Measurements from ENCODE around the gene SYNGR3. TPM values are rescaled to one million over a fixed set of nuclear protein-coding genes. Genes with fewer than 3 reads are reported as not detected.
A peak's percentile ranks its signal among the peaks of the same experiment; 100 is the strongest.

SYNGR3 gene
- total and polyA plus RNA-seq, 5 donors: 0.57 to 1.4 (median 0.75) TPM

DNA sequence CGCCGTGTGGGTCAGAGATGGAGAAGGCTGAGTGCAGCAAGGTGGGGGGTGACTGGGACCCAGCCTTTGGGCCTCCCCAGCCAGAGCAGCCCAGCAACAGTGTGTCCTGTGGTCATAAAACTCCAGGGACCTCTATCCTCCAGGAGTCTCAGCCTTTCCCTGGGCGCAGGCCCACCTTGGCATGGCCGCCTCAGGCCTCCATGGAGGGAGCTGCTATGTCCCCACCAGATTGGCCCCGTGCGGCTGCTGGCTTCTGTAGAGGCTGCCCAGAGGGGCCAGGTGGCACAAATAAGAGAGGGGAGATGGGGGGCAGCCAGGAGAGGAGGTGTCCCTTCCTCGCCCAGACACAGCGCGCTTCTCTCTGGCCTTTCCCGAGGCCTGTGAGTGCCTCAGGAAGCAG lies 2.6 kb upstream of the SYNGR3 start:
- H3K4me3 ChIP-seq (ENCODE audit: low read length): no peak overlapping the region
- H3K4me1 ChIP-seq (ENCODE audit: control insufficient read depth, insufficient read depth, low read length): peaks cover 6% of the 10 kb centered on the region
- H3K27me3 ChIP-seq (ENCODE audit: control insufficient read depth, insufficient read depth): no peaks in the 10 kb centered on the region
- no peaks in the 10 kb centered on the region for H3K9me3 ChIP-seq (ENCODE audit: control insufficient read depth, low read length)
- DNase-seq (no peak), ATAC-seq (no peak)
- no peak overlapping the region for H3K27ac ChIP-seq (ENCODE audit: low read length)
- WGBS: 88% methylated on average over 10 of the region's 10 CpGs
- intact Hi-C loops (cut with DNase I): no loop called here

- Histone ChIP-seq H3K4me1 (ENCODE audit: control insufficient read depth, insufficient read depth, low read length) (peaks cover 4% of the 10 kb centered on the region), H3K4me3 (ENCODE audit: low read length) (peak overlapping the region; percentile 32), H3K27me3 (ENCODE audit: control insufficient read depth, insufficient read depth) (no peaks in the 10 kb centered on the region), H3K9me3 (ENCODE audit: control insufficient read depth, low read length) (no peaks in the 10 kb centered on the region), H3K27ac (ENCODE audit: low read length) (no peak overlapping the region)
- intact Hi-C loops (cut with DNase I): no loop called here
- DNase-seq (no peak), ATAC-seq (no peak)
- WGBS: under 1% methylated on average over 24 of the region's 25 CpGs
These were observed 256 bp downstream of the SYNGR3 start for GRCh38 chr16:1990101-1990350.

DNA sequence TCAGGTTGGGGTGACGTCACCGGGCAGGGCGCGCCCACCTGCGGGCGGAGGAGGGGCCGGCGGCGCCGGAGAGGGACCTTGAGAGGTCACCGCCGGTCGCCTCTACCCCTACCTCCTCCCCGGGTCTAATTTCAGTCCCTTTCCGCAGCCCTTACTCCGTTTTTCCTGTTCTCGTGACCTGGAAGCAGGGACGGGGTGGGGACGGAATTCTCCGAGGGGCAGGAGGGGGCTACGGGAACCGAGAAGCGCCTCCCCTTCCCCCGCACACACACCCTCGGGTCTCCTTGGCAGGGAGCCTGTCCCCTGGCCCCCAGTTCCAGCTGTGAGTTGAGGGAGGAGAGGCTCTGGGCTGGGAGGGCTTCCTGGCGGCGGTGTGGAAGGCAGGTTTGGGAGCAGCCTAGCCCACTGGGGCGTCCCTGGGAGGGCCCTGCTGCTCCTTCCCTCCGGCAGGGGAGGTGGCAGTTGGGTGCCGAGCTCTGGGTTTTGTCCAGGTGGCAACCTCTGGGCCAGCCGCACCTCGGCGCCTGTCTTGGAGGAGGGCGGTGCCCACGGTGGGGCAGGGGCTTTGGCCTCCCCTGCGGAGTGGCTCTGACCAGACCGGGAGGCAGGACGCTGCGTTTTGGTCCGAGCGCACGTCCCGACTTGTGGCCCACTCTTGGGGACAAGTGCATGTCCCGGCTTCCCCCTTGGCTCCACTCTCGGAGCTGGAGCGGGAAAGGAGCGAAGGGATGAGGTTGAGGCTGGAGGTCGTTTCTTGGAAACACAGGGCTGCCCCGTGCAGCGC lies 773 bp downstream of the SYNGR3 start:
- peak overlapping the region; percentile 32 for H3K4me3 ChIP-seq (ENCODE audit: low read length)
- no peaks in the 10 kb centered on the region for H3K27me3 ChIP-seq (ENCODE audit: control insufficient read depth, insufficient read depth)
- H3K27ac ChIP-seq (ENCODE audit: low read length): no peak overlapping the region
- peaks cover 1% of the 10 kb centered on the region for H3K4me1 ChIP-seq (ENCODE audit: control insufficient read depth, insufficient read depth, low read length)
- intact Hi-C loops (cut with DNase I): no loop called here
- 2% methylated on average over 50 of the region's 50 CpGs for WGBS
- ATAC-seq (no peak), DNase-seq (no peak)
- H3K9me3 ChIP-seq (ENCODE audit: control insufficient read depth, low read length): no peaks in the 10 kb centered on the region

DNA sequence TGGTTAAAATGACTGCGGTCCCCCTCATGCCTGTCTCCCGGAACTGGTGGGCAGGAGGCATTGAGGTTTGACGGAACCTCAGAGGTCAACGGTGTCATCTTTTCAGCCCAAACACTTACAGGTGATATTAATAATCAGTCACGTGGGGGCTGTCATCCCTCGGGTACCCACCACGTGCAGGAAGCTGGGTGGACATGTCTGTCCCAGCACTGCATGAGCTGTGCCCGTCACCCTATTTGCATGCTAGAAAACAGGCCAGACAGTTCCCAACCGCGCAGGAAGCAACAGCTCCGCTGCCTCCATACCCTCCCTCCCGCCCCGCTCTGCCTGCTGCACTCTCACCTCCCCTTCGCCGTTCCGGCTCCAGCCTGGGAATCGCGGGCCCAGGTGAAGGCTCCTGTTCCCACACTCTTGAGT lies 1.4 kb downstream of the SYNGR3 start:
- H3K27me3 ChIP-seq (ENCODE audit: control insufficient read depth, insufficient read depth): no peaks in the 10 kb centered on the region
- intact Hi-C loops (cut with DNase I): no loop called here
- no peak overlapping the region for H3K4me3 ChIP-seq (ENCODE audit: low read length)
- ATAC-seq (peak in 1 of 2 donors; percentile 1), DNase-seq (peak in 1 of 3 donors; percentile 64)
- H3K4me1 ChIP-seq (ENCODE audit: control insufficient read depth, insufficient read depth, low read length): peaks cover 1% of the 10 kb centered on the region
- 3% methylated on average over 18 of the region's 18 CpGs for WGBS
- H3K9me3 ChIP-seq (ENCODE audit: control insufficient read depth, low read length): no peaks in the 10 kb centered on the region
- no peak overlapping the region for H3K27ac ChIP-seq (ENCODE audit: low read length)

- Histone ChIP-seq H3K27ac (ENCODE audit: low read length) (no peak overlapping the region), H3K9me3 (ENCODE audit: control insufficient read depth, low read length) (no peaks in the 10 kb centered on the region), H3K4me1 (ENCODE audit: control insufficient read depth, insufficient read depth, low read length) (peaks cover 1% of the 10 kb centered on the region), H3K27me3 (ENCODE audit: control insufficient read depth, insufficient read depth) (no peaks in the 10 kb centered on the region), H3K4me3 (ENCODE audit: low read length) (peak overlapping the region; percentile 15)
- ATAC-seq (peak in 1 of 2 donors; percentile 8), DNase-seq (no peak)
- intact Hi-C loops (cut with DNase I): no loop called here
- 10% methylated on average over 22 of the region's 22 CpGs for WGBS
These were observed 1.8 kb downstream of the SYNGR3 start for GRCh38 chr16:1991588-1991947.

GRCh38 chr16:1991948-1992703 lies 2.4 kb downstream of the SYNGR3 start:
- no peaks in the 10 kb centered on the region for H3K9me3 ChIP-seq (ENCODE audit: control insufficient read depth, low read length)
- ATAC-seq (peak; percentile 87 to 90), DNase-seq (peak; percentile 97 to 99 (median 98))
- peak overlapping the region; percentile 15 for H3K4me3 ChIP-seq (ENCODE audit: low read length)
- no peak overlapping the region for H3K27ac ChIP-seq (ENCODE audit: low read length)
- WGBS: 3% methylated on average over 93 of the region's 96 CpGs
- intact Hi-C loops (cut with DNase I): no loop called here
- H3K27me3 ChIP-seq (ENCODE audit: control insufficient read depth, insufficient read depth): no peaks in the 10 kb centered on the region
- peaks cover 1% of the 10 kb centered on the region for H3K4me1 ChIP-seq (ENCODE audit: control insufficient read depth, insufficient read depth, low read length)

DNA sequence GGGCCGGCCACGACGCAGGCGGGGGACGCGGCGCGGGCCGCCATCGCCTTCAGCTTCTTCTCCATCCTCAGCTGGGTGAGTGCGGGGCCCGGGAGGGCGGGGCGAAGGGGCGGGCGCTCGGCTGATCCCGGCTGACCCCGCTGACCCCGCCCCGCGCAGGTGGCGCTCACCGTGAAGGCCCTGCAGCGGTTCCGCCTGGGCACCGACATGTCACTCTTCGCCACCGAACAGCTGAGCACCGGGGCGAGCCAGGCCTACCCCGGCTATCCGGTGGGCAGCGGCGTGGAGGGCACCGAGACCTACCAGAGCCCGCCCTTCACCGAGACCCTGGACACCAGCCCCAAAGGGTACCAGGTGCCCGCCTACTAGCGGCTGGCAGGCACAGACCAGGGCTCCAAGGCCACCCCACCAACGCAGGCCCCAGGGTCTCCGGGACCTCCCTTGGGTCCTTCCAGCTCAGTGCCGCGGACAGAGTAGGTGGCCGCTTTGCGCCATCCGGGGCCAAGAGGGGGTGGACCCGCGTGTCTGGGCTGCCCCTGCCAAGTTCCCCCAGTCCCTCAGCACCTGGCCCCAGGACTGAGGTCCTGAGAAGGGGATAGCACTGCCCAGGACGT lies 3.0 kb downstream of the SYNGR3 start:
- ATAC-seq: peak; percentile 1 to 2
- no peaks in the 10 kb centered on the region for H3K27me3 ChIP-seq (ENCODE audit: control insufficient read depth, insufficient read depth)
- no peaks in the 10 kb centered on the region for H3K9me3 ChIP-seq (ENCODE audit: control insufficient read depth, low read length)
- H3K4me1 ChIP-seq (ENCODE audit: control insufficient read depth, insufficient read depth, low read length): peaks cover 1% of the 10 kb centered on the region
- 40% methylated on average over 50 of the region's 50 CpGs for WGBS
- H3K27ac ChIP-seq (ENCODE audit: low read length): no peak overlapping the region
- H3K4me3 ChIP-seq (ENCODE audit: low read length): no peak overlapping the region
- DNase-seq: no peak
- intact Hi-C loops (cut with DNase I): no loop called here

- no peak overlapping the region for H3K27ac ChIP-seq (ENCODE audit: low read length)
- WGBS: 57% methylated on average over 2 of the region's 2 CpGs
- no peaks in the 10 kb centered on the region for H3K9me3 ChIP-seq (ENCODE audit: control insufficient read depth, low read length)
- intact Hi-C loops (cut with DNase I): no loop called here
- no peak for ATAC-seq
- DNase-seq: peak in 2 of 3 donors; percentile 47 to 50
- no peak overlapping the region for H3K4me3 ChIP-seq (ENCODE audit: low read length)
- H3K27me3 ChIP-seq (ENCODE audit: control insufficient read depth, insufficient read depth): no peaks in the 10 kb centered on the region
- peaks cover 4% of the 10 kb centered on the region for H3K4me1 ChIP-seq (ENCODE audit: control insufficient read depth, insufficient read depth, low read length)
These were observed 4.0 kb downstream of the SYNGR3 start for GRCh38 chr16:1993731-1994131.

- Histone ChIP-seq H3K27ac (ENCODE audit: low read length) (no peak overlapping the region), H3K4me3 (ENCODE audit: low read length) (no peak overlapping the region), H3K4me1 (ENCODE audit: control insufficient read depth, insufficient read depth, low read length) (peaks cover 2% of the 10 kb centered on the region), H3K27me3 (ENCODE audit: control insufficient read depth, insufficient read depth) (no peaks in the 10 kb centered on the region), H3K9me3 (ENCODE audit: control insufficient read depth, low read length) (no peaks in the 10 kb centered on the region)
- whole genome bisulfite sequencing: 80% methylated on average over 26 of the region's 26 CpGs
- DNase-seq (peak; percentile 51 to 65 (median 56)), ATAC-seq (peak in 1 of 2 donors; percentile 2)
- intact Hi-C loops (cut with DNase I): no loop called here
These were observed 8.0 kb downstream of the SYNGR3 start for GRCh38 chr16:1997494-1998359.

DNA sequence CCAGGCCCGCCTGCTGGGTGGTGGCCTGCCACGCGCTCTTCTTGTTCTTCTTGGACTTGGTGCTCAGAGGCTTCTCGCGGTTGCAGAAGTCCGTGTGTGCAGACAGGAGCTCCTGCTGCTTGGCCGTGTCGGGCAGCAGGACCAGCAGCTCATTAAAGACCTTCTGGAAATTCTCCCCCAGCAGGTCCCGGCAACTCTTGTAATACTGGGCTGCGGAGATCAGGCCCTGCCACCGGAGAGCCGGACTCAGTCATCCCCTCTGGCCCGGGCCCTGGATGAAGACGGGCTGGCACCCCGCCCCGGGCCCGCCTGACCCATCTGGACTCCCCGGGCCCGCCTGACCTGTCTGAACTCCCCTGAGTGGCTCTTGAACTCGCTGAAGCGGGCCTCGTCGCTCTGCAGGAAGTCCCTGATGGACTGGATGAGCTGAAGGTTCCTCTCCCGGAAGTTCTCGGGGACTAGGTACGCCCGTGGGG lies 8.6 kb downstream of the SYNGR3 start:
- Histone ChIP-seq H3K9me3 (ENCODE audit: control insufficient read depth, low read length) (no peaks in the 10 kb centered on the region), H3K27me3 (ENCODE audit: control insufficient read depth, insufficient read depth) (no peaks in the 10 kb centered on the region), H3K27ac (ENCODE audit: low read length) (no peak overlapping the region), H3K4me1 (ENCODE audit: control insufficient read depth, insufficient read depth, low read length) (peaks cover 2% of the 10 kb centered on the region), H3K4me3 (ENCODE audit: low read length) (no peak overlapping the region)
- DNase-seq (peak in 2 of 3 donors; percentile 50 to 52), ATAC-seq (no peak)
- intact Hi-C loops (cut with DNase I): no loop called here
- whole genome bisulfite sequencing: 93% methylated on average over 27 of the region's 27 CpGs
